ENCODE data around the gene C19orf12.

C19orf12 gene

DNA sequence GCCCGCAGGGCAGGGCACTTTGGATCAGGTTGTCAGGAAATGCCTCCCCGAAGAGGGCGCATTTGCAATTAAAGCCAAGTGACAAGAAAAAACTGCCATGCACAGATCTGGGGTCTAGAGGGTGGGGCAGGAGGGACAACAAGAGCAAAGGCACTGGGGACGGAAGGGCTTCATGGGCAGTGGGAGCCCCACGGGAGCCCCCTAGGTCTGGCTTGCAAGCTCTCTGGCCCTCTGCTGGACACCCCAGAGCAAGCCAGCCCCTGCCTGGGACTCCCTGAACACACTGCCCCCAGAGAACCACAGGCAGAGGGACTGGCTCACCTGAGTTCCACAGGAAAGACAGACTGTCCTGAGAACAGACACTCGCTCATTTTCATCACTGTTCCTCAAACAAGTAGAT, 30.2 kb upstream of the C19orf12 start:
- no peak; the same call in 1 of the 2 replicates for TF ChIP-seq CTCF (IDR thresholded peaks at IDR 0.05)

- no peak for TF ChIP-seq CTCF (IDR thresholded peaks at IDR 0.05)
Observed at GRCh38 chr19:29743681-29744080, 28.6 kb upstream of the C19orf12 start.

DNA sequence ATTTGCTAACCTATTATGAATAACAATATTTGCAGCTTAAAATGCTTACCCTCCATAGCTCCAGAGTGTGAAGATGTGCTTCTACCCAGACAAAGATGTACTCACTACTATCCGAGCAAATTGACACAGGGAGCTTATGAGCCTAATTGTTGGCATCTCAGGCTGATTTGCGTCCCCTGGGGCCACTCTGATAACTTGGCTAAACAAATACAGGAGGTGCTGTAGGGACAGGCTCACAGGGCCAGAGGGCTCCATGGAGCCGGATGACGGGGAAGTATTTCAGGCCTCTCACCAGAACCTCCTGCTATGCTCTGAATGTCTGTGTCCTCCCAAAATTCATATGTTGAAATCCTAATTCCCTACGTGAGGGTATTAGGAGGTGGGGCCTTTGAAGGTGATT, 26.7 kb upstream of the C19orf12 start:
- no peak for TF ChIP-seq CTCF (IDR thresholded peaks at IDR 0.05)

- TF ChIP-seq CTCF (IDR thresholded peaks at IDR 0.05) = no peak
Observed at GRCh38 chr19:29741226-29741625, 26.2 kb upstream of the C19orf12 start.

DNA sequence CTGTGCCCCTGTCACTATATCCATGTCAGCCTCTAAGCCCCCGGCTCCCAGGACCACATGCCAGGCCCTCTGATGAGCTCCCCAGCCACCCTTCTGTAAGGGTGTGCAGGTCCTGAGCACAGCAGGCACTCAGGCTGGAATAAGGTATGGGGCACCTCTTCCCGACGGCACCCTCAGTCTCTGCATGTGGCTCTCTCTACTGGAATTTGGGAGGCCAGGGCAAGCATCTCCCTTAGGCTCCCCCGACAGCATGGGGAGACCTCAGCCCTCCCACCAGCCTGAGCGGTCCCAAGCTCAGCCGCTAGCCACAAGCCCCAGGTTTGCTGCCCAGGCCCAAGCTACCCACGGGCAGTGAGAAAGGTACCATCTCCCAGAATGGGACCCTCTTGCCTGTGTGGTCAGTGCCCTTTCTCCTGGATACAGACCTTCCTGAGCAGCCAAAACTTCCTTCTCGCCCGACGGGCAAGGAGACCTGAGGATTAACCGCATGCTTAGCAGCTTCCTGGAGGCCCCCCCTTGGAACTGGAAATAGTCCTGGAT, 22.5 kb upstream of the C19orf12 start:
- no peak for TF ChIP-seq CTCF (IDR thresholded peaks at IDR 0.05)

DNA sequence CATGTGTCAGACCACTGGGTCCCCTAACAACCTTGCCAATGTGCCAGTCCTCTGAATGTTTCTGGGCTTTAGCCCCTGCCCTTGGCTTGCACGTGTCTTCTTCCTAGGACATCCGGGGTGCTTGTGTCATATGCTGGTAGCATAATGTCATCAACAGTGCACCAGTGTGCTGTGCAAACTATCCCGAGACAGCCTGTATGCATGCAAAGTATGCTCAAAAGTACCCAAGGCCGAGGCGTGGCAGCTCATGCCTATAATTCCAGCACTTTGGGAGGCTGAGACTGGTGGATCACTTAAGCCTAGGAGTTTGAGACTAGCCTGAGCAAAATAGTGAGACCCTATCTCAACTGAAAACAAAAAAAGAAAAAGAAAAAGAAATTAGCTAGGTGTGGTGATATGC, 20.8 kb upstream of the C19orf12 start:
- no peak for TF ChIP-seq CTCF (IDR thresholded peaks at IDR 0.05)

GRCh38 chr19:29731331-29731850, 16.3 kb upstream of the C19orf12 start:
- TF ChIP-seq CTCF (IDR thresholded peaks at IDR 0.05) = no peak

DNA sequence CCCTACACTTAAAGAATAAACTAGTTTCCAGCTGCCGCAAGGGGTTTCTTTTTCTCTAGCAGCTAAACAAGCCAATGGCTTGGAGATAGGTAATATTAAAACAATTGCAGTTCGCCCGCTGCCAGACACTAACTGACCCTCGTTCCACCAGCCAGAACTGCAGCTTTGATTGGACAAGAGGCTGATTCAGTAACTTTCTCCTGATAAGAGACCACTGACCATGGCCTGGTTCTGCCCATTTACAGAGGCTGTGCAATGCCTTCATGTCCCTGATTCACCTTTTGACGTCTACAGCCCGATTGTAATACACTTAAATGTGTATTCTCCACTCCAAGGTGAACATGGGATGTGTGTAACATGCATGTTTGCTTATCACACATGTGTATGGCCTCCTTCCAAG, 12.8 kb upstream of the C19orf12 start:
- TF ChIP-seq CTCF (IDR thresholded peaks at IDR 0.05) = no peak

Data from LNCAP (cell line).